Breast epithelium (tissue), 4 donors: Measurements from ENCODE around the gene HIVEP3. TPM values are rescaled to one million over a fixed set of nuclear protein-coding genes. Genes with fewer than 3 reads are reported as not detected.

ENCODE experiments used
- DNase-seq, 2 donors: peaks; one replicate each; pipeline ENCODE4 v3.0.0-alpha.2; 2019; ENCODE audit warnings: low spot score in 2 of 2
- H3K27ac ChIP-seq, 2 donors: fragments of 200-600 bp; sonication (generic) in 1 of 2; one replicate each; pipeline ENCODE4 v1.5.1; 2016 to 2019; ENCODE audit warnings: mild to moderate bottlenecking in 1 of 2
- H3K27me3 ChIP-seq, 2 donors: fragments of 200-600 bp; sonication (generic) in 1 of 2; one replicate each; pipeline versions ENCODE4 v1.5.1 to v1.6.0; 2017 to 2019; ENCODE audit warnings: control low read depth in 1 of 2, mild to moderate bottlenecking in 1 of 2
- H3K36me3 ChIP-seq: fragments of 200-600 bp; one replicate; pipeline ENCODE4 v1.5.1; 2019
- H3K4me1 ChIP-seq, 2 donors: fragments of 200-600 bp; sonication (generic); one replicate each; pipeline ENCODE4 v1.5.1; 2016 to 2019; ENCODE audit warnings: control low read depth in 1 of 2
- H3K4me3 ChIP-seq, 3 donors: fragments of 200-600 bp; sonication (generic); 1 replicate in 2 of 3; 2 replicates in 1 of 3; pipeline ENCODE4 v1.5.1; 2016 to 2019; ENCODE audit warnings: mild to moderate bottlenecking in 3 of 3, moderate library complexity in 2 of 3
- H3K9me3 ChIP-seq, 2 donors: fragments of 200-600 bp; sonication (generic) in 1 of 2; one replicate each; pipeline ENCODE4 v1.5.1; 2016 to 2019; ENCODE audit warnings: control low read depth in 1 of 2
- POLR2A ChIP-seq: fragments of 450-650 bp; IDR thresholded peaks from one replicate; pipeline ENCODE4 v1.6.1; 2016; ENCODE audit warnings: antibody characterized with exemption, mild to moderate bottlenecking, moderate library complexity
- POLR2AphosphoS5 ChIP-seq, 3 donors: sonication (generic); formaldehyde crosslinking; IDR thresholded peaks; one replicate each; pipeline ENCODE4 v1.6.1; 2017; ENCODE audit warnings: antibody characterized with exemption in 3 of 3
- intact Hi-C: fragments of 100-400 bp; cut with DNase I; formaldehyde crosslinking; loops from one replicate; pipeline ENCODE4 v1.15.1; 2023; ENCODE audit warnings: low total_unique reads
- total RNA-seq, 3 donors: library from RNA; depleted of rRNA; stranded (reverse); fragments of >200 nt; gene quantifications; one replicate each; pipeline ENCODE4 v1.1.0, GENCODE V29; 2016
- TF ChIP-seq, protein P1 (sequence below), 3 donors: fragments of 450-650 bp; IDR thresholded peaks; one replicate each; pipeline ENCODE4 v1.5.1; 2016 to 2017; ENCODE audit warnings: antibody characterized with exemption in 3 of 3, mild to moderate bottlenecking in 3 of 3, moderate library complexity in 3 of 3

HIVEP3 gene
- total RNA-seq, 3 donors from 2014 or later, result 3.5 to 13.5 (median 9.2) TPM

- Histone ChIP-seq H3K4me1 (no peaks in the 10 kb centered on the region), H3K27me3 (no peaks in the 10 kb centered on the region), H3K27ac (peak overlapping the region in 1 of 2 donors; percentile 9), H3K9me3 (no peaks in the 10 kb centered on the region), H3K4me3 (no peak overlapping the region), H3K36me3 (no peaks in the 10 kb centered on the region)
- TF ChIP-seq, protein P1, sequence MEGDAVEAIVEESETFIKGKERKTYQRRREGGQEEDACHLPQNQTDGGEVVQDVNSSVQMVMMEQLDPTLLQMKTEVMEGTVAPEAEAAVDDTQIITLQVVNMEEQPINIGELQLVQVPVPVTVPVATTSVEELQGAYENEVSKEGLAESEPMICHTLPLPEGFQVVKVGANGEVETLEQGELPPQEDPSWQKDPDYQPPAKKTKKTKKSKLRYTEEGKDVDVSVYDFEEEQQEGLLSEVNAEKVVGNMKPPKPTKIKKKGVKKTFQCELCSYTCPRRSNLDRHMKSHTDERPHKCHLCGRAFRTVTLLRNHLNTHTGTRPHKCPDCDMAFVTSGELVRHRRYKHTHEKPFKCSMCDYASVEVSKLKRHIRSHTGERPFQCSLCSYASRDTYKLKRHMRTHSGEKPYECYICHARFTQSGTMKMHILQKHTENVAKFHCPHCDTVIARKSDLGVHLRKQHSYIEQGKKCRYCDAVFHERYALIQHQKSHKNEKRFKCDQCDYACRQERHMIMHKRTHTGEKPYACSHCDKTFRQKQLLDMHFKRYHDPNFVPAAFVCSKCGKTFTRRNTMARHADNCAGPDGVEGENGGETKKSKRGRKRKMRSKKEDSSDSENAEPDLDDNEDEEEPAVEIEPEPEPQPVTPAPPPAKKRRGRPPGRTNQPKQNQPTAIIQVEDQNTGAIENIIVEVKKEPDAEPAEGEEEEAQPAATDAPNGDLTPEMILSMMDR (IDR thresholded peaks at IDR 0.05), result no peak
- TF ChIP-seq POLR2AphosphoS5 (IDR thresholded peaks at IDR 0.05), result no peak
- no peak for TF ChIP-seq POLR2A
- intact Hi-C loops, result no loop called here
- DNase-seq, result no peak
These were observed 23.8 kb downstream of the HIVEP3 start for GRCh38 chr1:41894808-41895483.

DNA sequence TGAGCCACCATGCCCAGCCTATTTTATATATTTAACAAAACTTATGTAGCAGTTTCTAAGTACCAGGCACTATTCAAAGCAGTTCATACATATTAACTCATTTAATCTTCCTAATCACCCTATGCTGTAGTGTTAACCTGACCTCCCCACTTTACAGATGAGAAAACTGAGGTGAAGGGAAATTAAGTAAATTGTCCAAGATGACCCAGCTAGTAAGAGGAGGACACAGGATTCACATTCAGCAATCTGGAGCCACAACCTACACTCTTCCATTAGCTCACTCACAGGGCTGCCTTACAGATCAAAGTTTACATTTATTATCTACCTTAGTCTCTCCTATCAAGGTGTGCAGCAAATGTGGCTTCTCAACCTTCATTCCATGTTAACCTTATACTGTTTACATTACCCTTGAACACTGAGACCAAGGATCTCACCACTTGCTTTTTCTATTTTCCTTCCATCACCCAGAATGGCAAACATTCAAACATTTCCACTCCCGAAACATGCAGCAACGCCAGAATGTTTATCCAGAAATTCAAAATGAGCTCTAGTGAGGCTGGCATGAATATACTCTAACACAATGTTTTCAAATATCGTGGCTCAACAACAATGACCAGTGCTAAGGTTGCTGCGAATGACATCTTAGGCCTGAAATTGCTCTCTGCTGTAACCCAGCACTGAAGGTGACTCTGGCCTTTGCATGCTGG lies 24.5 kb downstream of the HIVEP3 start:
- Histone ChIP-seq H3K9me3 (no peaks in the 10 kb centered on the region), H3K4me1 (no peaks in the 10 kb centered on the region), H3K4me3 (no peak overlapping the region), H3K27me3 (no peaks in the 10 kb centered on the region), H3K36me3 (no peaks in the 10 kb centered on the region), H3K27ac (peak overlapping the region in 1 of 2 donors; percentile 9)
- TF ChIP-seq POLR2A (no peak), POLR2AphosphoS5 (IDR thresholded peaks at IDR 0.05) (no peak)
- TF ChIP-seq, protein P1 (IDR thresholded peaks at IDR 0.05), result no peak
- no peak for DNase-seq
- intact Hi-C loops, result no loop called here

- H3K4me1 ChIP-seq, result no peaks in the 10 kb centered on the region
- H3K4me3 ChIP-seq, result no peak overlapping the region
- peak overlapping the region; percentile 80 to 85 for H3K27ac ChIP-seq
- H3K27me3 ChIP-seq, result no peaks in the 10 kb centered on the region
- DNase-seq, result no peak
- TF ChIP-seq POLR2AphosphoS5 (IDR thresholded peaks at IDR 0.05) (no peak), POLR2A (no peak)
- TF ChIP-seq, protein P1 (IDR thresholded peaks at IDR 0.05), result no peak
- H3K36me3 ChIP-seq, result no peaks in the 10 kb centered on the region
- no peaks in the 10 kb centered on the region for H3K9me3 ChIP-seq
- intact Hi-C loops, result no loop called here
These were observed 26.4 kb downstream of the HIVEP3 start for GRCh38 chr1:41892301-41892781.

DNA sequence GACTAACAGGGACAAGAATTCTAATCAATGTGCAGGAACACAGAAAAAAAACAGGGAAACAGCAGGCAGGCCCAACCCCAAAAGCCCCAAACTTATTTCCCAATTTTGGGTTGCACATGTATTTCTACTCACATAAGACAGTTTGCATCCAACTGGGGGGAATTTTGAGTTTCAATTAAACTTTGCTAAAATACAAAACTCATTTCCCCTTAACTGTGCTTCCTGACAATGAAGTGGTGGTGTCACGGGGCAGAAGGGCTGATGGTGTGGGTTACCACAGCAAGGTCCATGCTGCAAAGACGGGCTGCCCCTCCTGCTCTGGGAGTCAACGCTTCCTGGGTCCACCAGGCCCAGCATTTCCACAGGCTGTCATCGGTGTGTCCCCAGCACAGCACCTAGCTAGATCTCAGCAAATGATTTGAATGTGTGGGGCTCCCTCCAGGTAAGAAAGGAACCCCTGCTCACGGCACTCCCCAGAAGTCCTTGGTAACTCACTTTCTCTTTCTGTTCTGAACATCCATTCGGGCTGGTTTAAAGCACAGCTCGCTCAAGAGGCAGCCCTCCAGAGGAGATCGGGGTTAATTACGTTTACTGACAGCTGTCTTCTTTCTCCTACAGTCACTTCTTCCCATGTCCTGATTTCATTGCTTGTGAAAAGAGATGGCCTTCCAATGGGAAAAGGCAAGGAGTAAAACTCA lies 27.4 kb downstream of the HIVEP3 start:
- DNase-seq, result no peak
- peak overlapping the region; percentile 31 to 56 (median 44) for H3K4me3 ChIP-seq
- H3K4me1 ChIP-seq, result no peaks in the 10 kb centered on the region
- intact Hi-C loops, result no loop called here
- H3K36me3 ChIP-seq, result no peaks in the 10 kb centered on the region
- H3K9me3 ChIP-seq, result no peaks in the 10 kb centered on the region
- no peaks in the 10 kb centered on the region for H3K27me3 ChIP-seq
- H3K27ac ChIP-seq, result peak overlapping the region; percentile 80 to 85
- TF ChIP-seq POLR2AphosphoS5 (IDR thresholded peaks at IDR 0.05), result no peak
- no peak for TF ChIP-seq POLR2A
- TF ChIP-seq, protein P1 (IDR thresholded peaks at IDR 0.05), result no peak
